Stimulated activated CD4-positive, alpha-beta T cell treated with anti-CD3 and anti-CD28 coated beads, Interleukin-15, amount 100 ng/mL, for 48 hours (primary cell): Measurements from ENCODE around the gene CGA.

Source experiments
- DNase-seq, 2 donors: peaks; one replicate each; pipeline ENCODE4 v3.0.0-alpha.2; 2020; ENCODE audit warnings: low read depth in 2 of 2

CGA gene

DNA sequence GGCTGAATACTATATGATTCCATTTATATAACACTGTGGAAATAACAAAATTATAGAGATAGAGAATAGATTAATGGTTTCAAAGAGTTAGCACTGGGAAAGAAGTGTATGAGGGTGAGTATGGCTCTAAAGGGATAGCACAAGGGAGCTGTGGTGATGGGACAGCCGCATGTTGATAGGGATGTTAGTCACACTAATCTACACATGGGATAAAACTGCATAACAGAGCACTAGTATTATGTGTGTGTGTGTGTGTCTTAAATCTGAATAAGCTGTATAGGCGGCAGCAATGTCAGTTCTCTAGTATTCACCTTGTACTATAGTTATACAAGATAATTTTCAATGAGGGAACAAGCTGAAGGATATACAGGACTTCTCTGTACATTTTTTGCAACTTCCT, 5.8 kb downstream of the CGA start:
- DNase-seq, result no peak

DNA sequence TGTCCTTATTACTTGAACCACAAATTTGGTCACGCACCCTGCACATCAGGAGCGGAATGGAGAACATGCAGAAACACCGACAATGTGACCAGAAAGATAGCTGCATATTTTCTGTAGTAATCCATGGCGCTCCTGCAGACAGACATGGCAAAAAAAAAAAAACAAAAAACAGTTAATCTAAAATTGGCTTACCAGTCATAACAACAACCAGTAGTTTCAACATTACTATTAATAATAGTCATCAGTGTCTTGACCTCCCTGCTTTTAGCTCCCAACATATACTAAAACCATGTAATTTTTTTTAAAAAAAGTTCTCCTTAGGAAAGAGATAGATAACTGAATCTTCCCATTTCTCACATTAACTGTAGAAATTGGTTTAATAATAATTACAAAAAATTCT, 6.8 kb downstream of the CGA start:
- DNase-seq, result no peak

DNA sequence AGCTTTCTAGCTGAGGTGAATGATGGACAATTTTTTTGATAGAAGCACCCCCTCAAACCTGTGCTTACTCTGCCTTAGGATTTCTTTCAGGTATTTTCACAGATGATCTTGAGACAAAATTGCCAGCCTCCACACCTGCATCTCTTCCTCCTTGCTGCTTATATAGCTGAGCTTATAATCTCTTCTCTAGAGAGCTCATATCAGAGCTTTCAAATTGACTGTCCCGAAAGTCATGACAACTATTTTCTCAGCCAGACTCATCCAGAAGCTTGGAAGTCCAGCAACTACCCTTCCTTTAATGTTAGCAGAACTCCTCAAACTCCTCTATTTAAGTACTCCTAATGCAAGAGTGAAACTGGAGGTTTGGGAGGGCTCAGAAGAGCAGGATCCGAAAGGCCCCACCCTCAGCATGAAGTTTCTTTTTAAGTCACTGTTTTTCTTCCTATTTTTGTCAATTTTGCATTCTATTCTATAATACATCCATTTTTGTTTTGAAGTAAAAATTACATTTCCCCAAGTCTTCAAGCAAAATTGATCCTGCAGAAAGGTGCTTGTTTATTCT, 12.7 kb downstream of the CGA start:
- no peak for DNase-seq

DNA sequence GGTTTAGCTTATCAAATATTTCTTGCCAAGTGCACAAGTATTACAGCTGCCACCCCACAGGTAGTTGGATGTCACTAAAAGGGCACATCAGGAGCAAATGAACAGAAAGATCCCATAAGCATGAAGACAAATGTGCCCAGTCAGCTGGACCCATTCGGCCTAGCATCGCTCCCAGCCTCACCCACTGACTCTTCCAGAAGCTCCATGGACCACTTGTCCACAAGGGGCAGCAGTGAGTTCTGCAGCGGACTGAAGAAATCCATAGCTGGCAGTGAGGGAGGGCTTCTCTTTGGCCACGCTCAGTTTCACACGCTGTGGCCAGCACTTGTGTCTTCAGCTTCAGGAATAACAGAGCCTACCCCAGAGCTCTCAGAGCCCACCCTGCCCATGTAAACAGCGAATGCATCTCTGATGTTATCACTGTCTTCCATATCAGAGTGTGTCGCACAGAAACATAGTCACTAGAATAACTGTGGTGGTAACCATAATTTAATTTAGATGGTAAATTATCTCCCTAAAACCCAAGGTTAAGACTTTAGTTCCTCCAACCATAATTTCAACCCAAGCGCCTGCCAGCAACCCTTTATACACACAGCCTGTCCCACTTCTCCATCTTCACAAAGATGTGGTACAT, 15.8 kb downstream of the CGA start:
- peak; percentile 31 to 51 for DNase-seq

GRCh38 chr6:87075168-87075567, 19.7 kb downstream of the CGA start:
- DNase-seq, result no peak

DNA sequence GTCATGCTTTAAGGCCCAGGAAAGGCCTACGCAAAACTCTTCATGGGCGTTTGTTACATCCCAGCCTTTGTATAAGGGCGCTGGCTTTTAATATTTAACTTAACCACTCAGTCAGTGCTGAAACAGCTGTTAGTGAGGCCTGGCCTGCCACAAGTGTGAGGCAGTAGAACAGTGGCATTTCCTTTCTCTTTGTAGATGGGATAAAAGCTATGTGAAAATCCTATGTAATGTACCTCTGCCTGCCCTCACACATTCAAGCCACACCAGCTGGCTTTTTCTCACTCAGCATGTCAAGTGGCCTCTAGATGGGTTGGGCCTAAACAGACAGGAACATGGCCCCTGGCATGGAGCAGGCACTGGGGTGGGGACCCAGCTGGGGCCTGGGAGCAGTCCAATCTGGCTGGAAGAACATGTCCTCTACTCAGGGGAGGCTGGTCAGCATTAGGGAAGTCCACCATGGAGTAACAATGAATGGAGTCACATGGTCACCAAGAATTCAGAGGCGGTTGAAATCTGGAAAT, 20.7 kb downstream of the CGA start:
- no peak for DNase-seq

DNA sequence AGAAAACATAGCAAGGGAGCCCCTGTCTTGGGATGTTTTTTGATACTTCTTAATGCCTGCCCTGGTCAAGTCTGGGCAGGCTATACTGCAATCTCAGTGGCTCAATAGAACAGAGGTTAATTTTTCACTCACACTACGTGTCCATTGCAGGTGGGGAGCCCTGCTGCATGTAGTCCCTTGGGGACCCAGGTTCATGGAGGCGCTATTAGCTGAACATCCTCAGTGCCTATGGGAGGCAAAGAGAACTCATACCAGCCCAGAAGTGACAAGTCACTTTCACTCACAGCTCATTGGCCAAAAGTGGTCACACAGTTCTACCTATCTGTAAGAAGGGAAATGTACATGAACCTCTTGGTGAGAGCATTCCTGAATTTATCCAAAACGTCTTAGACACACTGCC, 23.2 kb downstream of the CGA start:
- no peak for DNase-seq

DNA sequence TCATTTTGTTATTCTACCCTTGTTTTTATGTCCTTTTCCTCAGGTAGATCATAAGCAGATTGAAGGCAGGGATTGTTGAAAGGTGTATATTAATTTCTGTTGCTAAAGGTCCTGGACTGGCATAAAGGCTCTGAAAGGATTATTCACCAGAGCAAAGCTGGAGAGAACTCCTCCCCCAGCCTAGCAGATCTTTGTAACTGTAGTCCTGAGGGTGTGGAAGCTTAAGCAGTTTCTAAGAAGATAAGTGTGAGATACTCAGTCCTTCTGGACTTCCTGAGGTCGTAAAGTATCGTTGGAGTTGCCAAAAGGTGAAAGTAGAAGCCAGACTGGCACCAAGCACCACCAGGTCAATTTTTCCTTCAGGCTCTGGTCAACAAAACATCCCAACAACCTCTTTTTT, 24.2 kb downstream of the CGA start:
- no peak for DNase-seq

DNA sequence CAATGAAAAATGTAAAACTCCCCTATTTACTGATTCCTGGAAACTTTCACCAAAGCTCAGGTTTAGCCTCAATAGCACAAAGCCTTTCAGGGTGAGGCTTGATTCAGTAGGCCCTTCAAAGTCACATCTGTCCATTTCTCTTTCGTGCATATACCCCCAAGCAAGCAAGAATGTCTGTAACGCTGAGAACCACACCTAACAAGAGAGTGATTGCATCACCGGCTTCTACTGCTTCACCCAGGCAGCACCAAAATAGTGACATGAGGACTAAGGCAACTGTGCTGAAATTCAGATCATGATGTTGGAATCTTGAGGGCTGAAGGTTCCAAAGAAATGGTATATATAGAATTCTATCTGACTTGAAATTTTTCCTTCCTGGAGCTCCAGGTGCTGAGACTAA, 26.1 kb downstream of the CGA start:
- DNase-seq, result no peak

DNA sequence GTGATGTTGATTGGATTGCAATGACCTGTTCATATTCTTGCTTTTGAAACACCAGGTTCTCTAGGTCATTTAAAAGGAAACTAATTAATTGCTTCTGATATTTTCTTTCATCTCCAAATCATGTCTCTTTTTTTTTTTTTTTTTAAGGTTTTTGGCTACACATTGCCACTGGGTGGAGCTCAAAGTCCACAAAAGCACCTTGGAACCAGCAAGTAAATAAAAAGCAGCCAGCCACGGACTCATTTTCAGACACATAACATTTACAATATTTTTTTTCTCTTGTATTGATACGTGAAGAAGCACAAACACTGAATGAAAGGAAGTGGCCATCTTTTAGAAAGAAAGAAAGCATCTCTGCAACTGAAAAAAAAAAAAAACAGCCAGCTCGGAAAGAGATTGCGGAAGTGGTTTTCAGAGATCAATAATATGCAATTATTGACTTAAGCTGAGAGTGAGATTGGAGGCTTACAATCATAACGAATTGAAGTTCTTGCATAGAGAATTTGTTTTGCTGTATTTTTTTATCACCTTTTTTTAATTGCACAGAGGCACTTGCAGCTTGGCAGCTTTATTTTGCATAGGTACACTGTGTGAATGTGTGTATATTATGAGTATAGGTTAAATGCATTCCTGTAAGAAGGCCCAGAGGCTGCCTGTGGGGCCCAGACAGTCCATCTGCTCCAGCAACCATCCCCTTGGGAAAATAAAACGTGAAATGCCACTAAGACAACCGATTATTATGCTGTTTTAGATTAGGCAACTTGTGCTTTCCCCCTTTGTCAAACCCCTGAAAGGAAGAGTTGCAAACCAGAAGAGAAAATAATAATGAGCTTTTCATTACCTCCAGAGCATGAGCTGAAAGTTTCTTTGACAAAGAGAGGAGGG, 28.2 kb downstream of the CGA start:
- peak in 1 of 2 donors; percentile 31 for DNase-seq

- no peak for DNase-seq
These were observed 29.8 kb downstream of the CGA start for GRCh38 chr6:87065117-87065516.

GRCh38 chr6:87059943-87060342, 35.0 kb downstream of the CGA start:
- DNase-seq, result no peak

- no peak for DNase-seq
These were observed 40.6 kb downstream of the CGA start for GRCh38 chr6:87054143-87054833.

- no peak for DNase-seq
These were observed 41.6 kb downstream of the CGA start for GRCh38 chr6:87053312-87053711.

DNA sequence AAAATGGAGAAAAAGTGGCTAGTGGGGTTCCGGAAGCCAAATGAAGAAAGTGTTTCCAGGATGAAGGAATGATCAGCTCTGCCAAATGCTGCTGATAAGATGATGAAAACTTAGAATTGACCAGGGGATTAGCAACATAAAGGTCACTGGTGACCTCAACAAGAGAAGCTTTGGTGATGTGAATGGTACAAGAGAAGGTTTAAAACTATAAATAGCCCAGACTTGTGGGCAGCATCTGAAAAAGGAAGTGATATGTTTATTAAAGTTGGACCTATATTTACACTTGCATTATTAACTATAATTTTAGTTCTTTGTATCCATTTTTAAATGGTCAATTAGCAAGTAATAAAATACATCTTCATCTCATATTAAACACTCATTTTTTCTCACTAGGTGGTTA, 45.1 kb downstream of the CGA start:
- DNase-seq, result no peak

DNA sequence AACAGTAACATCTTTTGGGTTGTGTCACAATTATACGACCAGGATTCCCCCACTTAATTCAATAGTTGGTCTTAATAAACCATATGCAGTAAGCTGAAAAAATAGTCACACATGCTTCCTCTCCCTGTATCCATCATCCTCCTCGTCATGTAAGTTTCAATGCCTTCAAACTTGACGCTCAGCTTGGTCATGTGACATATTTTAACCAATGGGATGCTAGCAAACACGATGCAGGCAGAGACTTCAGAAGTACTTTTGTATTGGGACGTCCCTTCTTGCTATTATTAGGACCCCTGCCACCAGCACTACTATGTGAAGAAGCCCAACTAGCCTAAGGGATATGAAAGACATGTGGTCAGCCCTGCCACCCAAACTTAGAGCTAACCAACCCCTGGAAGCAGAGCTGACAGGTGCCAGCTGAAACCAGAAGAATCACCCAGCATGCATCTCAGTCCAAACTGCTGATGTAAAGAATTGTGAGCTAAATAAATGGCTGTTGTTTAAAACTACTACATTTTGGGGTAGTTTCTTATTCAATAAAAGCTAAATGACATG, 49.3 kb downstream of the CGA start:
- DNase-seq, result no peak

DNA sequence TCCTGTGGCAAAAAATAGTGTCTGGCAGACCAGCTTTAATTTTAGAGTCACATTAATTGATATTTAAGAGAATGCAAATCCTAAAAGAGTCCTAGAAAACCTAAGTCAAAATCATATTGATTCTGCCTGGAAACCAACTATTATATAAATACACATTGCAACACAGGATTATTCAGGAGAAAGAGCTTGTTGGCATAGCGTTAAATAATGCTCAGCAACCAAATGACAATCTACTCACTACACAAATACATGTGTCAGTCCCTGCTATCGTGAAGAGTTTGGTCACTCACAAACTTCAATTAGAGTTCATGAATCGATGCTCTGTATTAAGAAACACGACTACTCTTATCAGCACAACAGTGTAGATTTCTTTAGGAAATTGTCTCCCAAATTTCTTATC, 54.2 kb downstream of the CGA start:
- DNase-seq, result no peak
